T47D (cell line): ENCODE data around the gene NKX1-2.
A peak's percentile ranks its signal among the peaks of the same experiment; 100 is the strongest.

ENCODE experiments used
- DNase-seq, 2 experiments: peaks; one replicate each; pipeline versions ENCODE4 v3.0.0 to v3.0.0-alpha.2; 2011 to 2012; ENCODE audit warnings: low read depth in 1 of 2, low spot score in 1 of 2
- JUND ChIP-seq: IDR thresholded peaks from 2 replicates; pipeline ENCODE4 v1.6.1; 2012; ENCODE audit warnings: low read depth
- in situ Hi-C: cut with HindIII; loops from 2 replicates; pipeline ENCODE4 v1.10.0; 2016; ENCODE audit warnings: low sequenced_read_pairs, low pct_unique_long_range_greater_than_20kb

NKX1-2 gene

DNA sequence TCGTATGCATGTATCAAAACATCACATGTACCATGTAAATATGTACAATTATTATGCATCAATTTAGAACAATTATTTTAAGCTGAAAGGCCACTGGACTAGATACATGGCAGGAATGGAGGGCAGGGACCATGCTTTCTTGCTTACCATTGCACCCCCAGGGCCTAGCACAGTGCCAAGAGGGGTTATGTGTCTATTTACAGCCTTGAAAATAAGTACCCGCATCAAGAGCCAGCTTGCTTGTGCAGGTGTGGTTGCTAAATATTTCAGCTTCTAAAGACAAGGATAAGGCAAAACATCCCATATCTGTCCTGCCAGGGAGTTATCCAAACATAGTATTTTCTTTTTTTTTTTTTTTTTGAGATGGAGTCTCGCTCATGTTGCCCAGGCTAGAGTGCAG, 16.4 kb downstream of the NKX1-2 start:
- TF ChIP-seq JUND, result no peak
- in situ Hi-C loops, result no loop called here
- no peak for DNase-seq

DNA sequence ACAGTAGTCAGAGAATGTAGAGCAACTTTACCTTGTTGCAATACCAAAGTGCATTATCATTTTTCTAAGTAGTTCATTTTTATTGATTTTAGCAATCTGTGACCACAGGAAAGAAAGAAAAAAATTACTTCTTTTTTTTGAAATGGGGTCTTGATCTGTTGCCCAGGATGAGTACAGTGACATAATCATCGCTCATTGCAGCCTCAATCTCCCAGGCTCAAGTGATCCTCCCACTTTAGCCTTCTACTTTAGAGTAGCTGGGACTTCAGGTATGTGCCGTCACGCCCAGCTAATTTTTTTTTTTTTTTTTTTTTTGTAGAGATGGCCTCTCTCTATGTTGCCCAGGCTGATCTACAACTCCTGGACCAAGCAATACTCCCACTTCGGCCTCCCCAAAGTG, 19.8 kb downstream of the NKX1-2 start:
- no peak for DNase-seq
- in situ Hi-C loops, result no loop called here
- no peak for TF ChIP-seq JUND

DNA sequence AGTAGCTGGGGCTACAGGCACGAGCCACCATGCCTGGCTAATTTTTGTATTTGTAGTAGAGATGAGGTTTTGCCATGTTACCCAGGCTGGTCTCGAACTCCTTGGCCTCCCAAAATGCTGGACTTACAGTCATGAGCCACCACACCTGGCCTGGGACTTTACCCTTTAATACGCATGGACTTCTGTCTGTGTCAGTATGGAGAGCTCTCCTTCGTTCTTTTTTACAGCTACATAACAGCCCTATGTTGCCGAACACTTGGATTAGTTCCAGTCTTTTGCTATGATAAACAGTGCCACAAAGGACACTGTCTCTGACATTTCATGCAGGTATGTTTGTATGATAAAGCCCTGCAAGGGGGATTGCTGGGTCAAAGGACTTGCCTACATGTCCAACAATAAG, 20.3 kb downstream of the NKX1-2 start:
- no peak for DNase-seq
- in situ Hi-C loops, result no loop called here
- no peak for TF ChIP-seq JUND

DNA sequence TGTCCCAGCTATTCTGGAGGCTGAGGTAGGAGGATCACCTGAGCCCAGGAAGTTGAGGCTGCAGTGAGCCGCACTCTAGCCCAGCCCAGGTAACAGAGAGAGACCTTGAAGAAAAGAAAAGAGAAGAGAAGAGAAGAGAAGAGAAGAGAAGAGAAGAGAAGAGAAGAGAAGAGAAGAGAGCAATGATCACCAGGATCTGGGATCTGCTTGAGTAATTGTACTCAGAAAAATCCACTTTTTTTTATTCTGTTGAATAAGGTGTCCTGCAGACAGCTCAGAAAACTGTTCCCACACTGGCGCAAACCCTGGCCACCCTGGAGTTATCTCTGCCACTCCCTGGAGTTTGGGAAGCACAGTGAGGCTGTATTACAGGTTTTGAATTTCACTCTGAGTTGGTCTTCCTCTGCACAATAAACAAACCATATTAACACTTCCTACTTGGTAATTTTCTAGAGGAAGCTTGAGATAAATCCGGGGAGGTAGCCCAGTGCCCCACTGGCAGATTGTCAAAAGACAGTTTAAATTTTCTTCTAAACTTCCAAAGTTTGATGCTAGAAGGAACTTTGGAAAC, 21.5 kb downstream of the NKX1-2 start:
- in situ Hi-C loops, result no loop called here
- TF ChIP-seq JUND, result no peak
- peak in 1 of 2 experiments; percentile 6 for DNase-seq

DNA sequence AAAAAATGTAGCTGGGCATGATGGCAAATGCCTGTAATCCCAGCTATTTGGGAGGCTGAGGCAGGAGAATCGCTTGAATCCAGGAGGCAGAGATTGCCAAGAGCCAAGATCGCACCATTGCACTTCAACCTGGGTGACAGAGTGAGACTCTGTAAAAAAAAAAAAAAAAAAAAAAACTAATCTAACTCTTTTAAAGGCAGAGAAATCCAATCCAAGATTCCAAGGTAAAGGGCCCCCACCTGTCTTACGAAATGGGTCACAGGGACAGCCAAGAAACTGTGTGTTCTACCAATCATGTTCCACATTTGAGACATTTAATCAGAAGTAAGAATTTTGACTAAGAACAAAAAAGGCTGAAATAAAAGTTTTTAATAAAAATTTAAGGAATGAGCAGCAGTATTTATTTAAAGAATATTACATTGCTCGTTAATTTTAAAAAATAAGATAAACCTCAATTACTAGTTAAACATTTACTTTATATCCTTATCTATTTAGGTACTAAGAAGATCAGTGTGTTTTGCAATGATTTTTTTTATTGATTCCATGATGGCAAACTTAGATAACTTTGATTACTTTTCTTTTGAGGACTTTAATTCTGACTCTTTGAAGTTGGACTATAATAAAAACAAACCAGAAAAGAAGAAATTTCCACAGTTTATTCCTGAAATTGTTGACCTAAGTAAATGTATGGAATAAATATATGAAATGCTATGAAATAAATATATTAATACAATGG, 24.4 kb downstream of the NKX1-2 start:
- no peak for DNase-seq
- in situ Hi-C loops, result no loop called here
- TF ChIP-seq JUND, result no peak

DNA sequence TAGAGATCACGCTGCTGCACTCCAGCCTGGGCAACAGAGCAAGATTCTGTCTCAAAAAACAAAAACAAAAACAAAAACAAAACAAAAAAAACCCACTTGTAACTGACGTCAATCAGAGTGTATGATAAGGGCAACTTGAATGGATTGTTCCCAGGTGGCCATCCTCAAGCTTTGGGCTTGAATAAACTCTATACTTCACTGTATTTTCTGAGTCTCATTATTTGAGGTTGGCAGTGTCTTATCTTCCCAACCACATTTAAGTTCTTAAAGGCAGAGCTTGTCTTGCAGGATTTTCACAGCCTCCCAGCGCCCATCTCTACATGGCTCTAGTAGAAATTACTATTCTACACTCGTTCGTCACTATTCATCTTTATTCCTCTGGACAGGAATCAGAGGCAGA, 26.0 kb downstream of the NKX1-2 start:
- in situ Hi-C loops, result no loop called here
- no peak for TF ChIP-seq JUND
- no peak for DNase-seq

DNA sequence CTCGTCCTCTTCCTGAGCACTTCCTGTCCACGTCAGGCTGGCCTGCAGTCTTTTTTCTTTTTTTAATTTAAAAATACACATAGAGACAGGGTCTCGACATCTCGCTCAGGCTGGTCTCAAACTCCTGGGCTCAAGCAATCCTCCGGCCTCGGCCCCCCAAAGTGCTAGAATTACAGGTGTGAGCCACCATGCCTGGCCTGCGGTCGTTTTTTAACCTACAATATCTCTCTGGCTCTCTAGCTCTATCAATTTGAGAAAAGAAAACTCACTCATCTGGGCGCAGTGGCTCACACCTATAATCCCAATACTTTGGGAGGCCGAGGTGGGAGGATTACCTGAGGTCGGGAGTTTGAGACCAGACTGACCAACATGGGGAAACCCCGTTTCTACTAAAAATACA, 27.1 kb downstream of the NKX1-2 start:
- TF ChIP-seq JUND, result no peak
- in situ Hi-C loops, result no loop called here
- DNase-seq, result no peak

DNA sequence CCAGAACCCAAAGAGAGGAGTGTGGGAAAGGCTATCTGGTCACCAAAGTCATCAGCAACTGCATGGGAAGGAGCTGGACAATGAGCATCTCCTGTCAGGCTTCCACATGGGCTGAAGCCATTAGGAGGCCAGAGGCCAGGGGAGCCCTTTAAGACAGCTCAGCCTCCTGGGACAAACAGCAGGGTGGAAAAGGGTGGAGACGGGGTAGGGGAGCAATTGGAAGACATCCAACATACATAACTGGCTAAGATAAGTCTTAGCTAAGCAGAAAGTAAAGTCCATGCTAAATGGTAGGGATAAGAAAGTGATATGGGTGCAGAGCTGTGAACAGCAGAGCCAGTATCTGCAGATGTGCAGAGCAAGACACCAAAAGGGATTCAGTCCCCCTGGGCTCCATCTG, 29.6 kb downstream of the NKX1-2 start:
- in situ Hi-C loops, result no loop called here
- DNase-seq, result no peak
- TF ChIP-seq JUND, result no peak

DNA sequence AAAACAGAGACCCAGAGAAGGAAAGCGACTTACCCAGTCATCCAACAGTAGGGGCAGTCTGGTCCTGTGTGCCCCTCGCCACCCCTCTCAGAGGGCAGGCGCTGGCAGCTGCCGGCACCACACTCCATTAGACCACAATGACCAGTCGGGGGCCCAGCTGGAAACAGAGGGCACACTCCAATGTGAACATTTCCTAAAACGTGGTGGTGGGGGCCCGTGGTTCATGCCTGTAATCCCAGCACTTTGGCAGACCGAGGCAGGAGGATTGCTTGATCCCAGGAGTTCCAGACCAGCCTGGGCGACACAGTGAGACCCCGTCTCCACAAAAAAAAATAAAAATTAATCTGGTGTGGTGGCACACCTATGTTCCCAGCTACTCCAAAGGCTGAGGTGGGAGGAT, 30.2 kb downstream of the NKX1-2 start:
- DNase-seq, result no peak
- in situ Hi-C loops, result no loop called here
- no peak for TF ChIP-seq JUND

DNA sequence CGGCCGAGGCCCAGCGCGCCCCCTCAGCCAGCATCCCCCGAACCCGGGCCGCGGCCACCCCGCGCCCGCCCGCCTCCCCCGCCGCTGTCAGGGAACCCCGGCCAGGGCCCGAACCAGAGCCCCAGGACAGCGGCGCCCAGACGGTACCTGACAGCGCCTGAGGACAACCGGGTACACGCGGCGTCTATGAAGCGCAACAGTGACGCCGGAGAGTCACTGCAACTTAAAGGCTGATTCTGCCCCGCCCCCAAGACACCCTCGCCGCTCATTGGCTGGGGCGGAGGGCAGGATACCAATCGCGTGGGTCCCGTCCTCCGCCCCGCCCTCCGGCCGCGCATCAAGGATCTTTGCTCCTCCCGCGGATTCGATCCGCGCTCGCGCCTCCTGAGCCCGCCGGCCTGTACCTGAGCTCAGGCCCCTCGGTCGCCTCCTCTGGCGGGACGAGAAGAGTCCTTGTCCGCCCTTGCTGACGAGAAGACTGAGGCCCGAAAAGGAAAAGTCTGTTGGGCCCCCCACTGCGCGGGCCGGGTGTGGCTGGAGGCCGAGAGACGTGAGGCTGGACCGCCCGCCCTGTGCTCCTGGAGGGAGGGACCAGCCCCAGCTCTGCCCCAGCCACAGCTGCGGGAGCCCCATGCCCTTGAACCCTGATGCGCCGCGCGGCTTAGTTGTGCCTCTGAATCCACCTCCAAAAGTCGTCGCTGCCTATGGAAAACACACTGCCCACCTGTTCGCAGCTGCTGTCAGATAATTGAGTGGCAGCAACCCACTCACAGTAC, 30.9 kb downstream of the NKX1-2 start, which contains the start of gene OAT:
Gene OAT (minus strand): TSS at position 198 of the 776 bp plus-strand sequence. CDS start 6,752 bp downstream, outside the sequence.
- no peak for TF ChIP-seq JUND
- in situ Hi-C loops, result no loop called here
- peak; percentile 88 to 96 for DNase-seq

DNA sequence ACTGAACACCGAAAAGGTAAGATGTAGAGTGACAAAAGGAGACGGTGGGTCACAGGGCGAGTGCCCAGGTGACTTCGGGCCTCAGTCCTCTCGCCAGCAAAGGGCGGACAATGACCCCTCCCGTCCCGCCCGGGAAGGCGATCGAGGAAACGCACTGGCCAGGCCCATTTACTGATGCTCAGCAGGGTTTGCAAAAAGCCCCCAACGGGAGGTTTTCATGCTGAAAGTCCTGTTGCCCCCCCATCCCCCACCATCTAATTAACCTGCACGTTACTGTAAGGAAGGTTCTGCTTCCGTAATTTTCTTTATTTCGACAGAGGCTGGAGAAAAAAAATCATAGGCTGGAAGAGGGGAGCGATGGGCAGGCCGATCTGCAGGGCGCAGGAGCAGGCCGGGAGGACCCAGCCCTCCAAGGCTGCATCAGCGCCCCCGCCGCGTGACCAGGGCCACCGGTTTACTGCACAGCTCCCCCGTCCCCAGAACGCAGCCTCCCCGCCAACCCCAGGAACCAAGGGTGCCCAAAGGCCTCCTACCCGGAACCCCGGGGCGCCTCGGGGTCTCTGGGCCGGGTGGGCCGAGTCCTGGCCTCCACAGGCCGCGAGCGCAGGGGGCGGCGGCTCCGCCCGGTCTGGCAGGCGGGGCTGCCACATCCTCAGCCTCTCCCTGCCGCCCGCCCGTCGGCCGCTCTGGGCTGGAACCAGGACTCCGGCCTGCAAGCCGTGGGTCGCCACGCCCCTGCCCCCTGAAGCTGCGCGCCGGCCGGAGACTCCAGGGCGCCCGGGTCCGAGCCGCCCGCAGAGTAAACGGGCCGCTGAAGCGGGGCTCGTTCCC, 31.7 kb downstream of the NKX1-2 start:
- no peak for TF ChIP-seq JUND
- in situ Hi-C loops, result no loop called here
- peak in 1 of 2 experiments; percentile 28 for DNase-seq

DNA sequence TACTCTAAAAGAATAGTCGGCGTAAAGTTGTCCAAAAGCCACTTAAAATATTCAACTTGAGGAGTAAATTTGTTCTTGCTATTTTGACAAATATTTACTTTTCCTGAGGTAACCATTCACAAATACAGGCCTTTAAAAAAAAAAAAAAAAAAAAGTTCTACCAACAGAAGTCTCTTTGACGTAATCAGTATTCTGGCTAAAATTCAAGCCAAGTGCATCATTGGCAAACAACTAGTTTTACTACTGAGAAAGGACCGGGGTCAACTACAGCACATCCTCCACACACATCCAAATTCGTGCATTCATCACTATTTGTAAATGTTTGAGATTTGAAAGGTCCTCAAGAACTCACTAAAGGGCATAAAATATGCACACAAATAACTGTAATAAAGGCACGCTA, 33.1 kb downstream of the NKX1-2 start:
- in situ Hi-C loops, result no loop called here
- TF ChIP-seq JUND, result no peak
- peak in 1 of 2 experiments; percentile 7 for DNase-seq
